Measurements from ENCODE around the gene PHF21A. TPM values are rescaled to one million over a fixed set of nuclear protein-coding genes. Genes with fewer than 3 reads are reported as not detected.

PHF21A gene
- total RNA-seq, 1 donor from 2014 or later: 69.3 TPM

- no peaks in the 10 kb centered on the region for H3K9me3 Mint-ChIP-seq (ENCODE audit: unreplicated experiment)
- H3K27ac ChIP-seq (ENCODE audit: low read depth, low read length): no peak overlapping the region
- no peak overlapping the region for H3K27ac Mint-ChIP-seq (ENCODE audit: unreplicated experiment)
- no peak overlapping the region for H3K4me3 ChIP-seq (ENCODE audit: insufficient read depth, low read depth, low read length)
- H3K4me1 ChIP-seq (ENCODE audit: insufficient read depth, low read length): peaks cover 9% of the 10 kb centered on the region
- peak overlapping the region; percentile 70 for H3K4me2 ChIP-seq (ENCODE audit: low read length)
- peaks cover 17% of the 10 kb centered on the region for H3K4me1 Mint-ChIP-seq (ENCODE audit: low read depth, unreplicated experiment)
- H3K79me2 ChIP-seq (ENCODE audit: insufficient read depth, low read length): no peaks in the 10 kb centered on the region
- TF ChIP-seq EZH2 (IDR thresholded peaks at IDR 0.05; ENCODE audit: insufficient read depth, low read length) (no peak), CTCF (IDR thresholded peaks at IDR 0.05; ENCODE audit: insufficient read depth, low read depth, low read length) (no peak)
- peaks cover 3% of the 10 kb centered on the region for H3K36me3 ChIP-seq (ENCODE audit: insufficient read depth, low read length)
- peak overlapping the region; percentile 79 for H3K4me3 Mint-ChIP-seq (ENCODE audit: unreplicated experiment)
- H4K20me1 ChIP-seq (ENCODE audit: insufficient read depth, low read length): peaks cover 44% of the 10 kb centered on the region
- H3K9ac ChIP-seq (ENCODE audit: low read length): no peak overlapping the region
- peaks cover 21% of the 10 kb centered on the region for H3K27me3 Mint-ChIP-seq (ENCODE audit: low read depth, unreplicated experiment)
- H3K27me3 ChIP-seq (ENCODE audit: insufficient read depth, low read length): peaks cover 4% of the 10 kb centered on the region
- H2AFZ ChIP-seq (ENCODE audit: low read depth, low read length): no peak overlapping the region
- DNase-seq (ENCODE audit: low read depth): no peak
- peaks cover 18% of the 10 kb centered on the region for H3K36me3 Mint-ChIP-seq (ENCODE audit: low read depth, unreplicated experiment)
- no peak for FAIRE-seq
- no peaks in the 10 kb centered on the region for H3K9me3 ChIP-seq (ENCODE audit: insufficient read depth, low read depth, low read length)
Measured at GRCh38 chr11:45884596-45885185, 236.6 kb downstream of the PHF21A start.

Other genes with a start within 250 kb of the PHF21A start
- gene MAPK8IP1, start 235.8 kb downstream of the PHF21A start, total RNA-seq: 13.3 and 14.7 TPM in 2 replicates
- gene FREY1, start 214.2 kb downstream of the PHF21A start, total RNA-seq: 0.79 and 1.5 TPM in 2 replicates
- 25.8 and 25.9 TPM in 2 replicates for gene PEX16, start 203.6 kb downstream of the PHF21A start, total RNA-seq
- 0.36 and 1.1 TPM in 2 replicates for gene LARGE2, start 198.8 kb downstream of the PHF21A start, total RNA-seq
- 324 and 399 TPM in 2 replicates for gene CREB3L1, start 156.2 kb upstream of the PHF21A start, total RNA-seq
- 53.8 and 59.3 TPM in 2 replicates for gene DGKZ, start 226.0 kb upstream of the PHF21A start, total RNA-seq

Measured in astrocyte (in vitro differentiated cells and primary cell).